ENCODE measurements around the gene RXFP3.
A peak's percentile ranks its signal among the peaks of the same experiment; 100 is the strongest.
"Not testable (repeated sequence)": the region's sequence is repeated elsewhere in the genome, so short reads cannot be mapped to it uniquely, and the experiment has no call there.

RXFP3 gene

GRCh38 chr5:33937017-33937706, 976 bp downstream of the RXFP3 start:
- DNase-seq, result no peak

GRCh38 chr5:33937707-33938506, 1.7 kb downstream of the RXFP3 start:
- DNase-seq, result no peak

- DNase-seq, result no peak
Measured at GRCh38 chr5:33938507-33938796, 2.3 kb downstream of the RXFP3 start.

- no peak for DNase-seq
Measured at GRCh38 chr5:33938881-33939280, 2.7 kb downstream of the RXFP3 start.

GRCh38 chr5:33939556-33940262, 3.5 kb downstream of the RXFP3 start:
- DNase-seq, result no peak

GRCh38 chr5:33941090-33941489, 4.9 kb downstream of the RXFP3 start:
- DNase-seq, result no peak

GRCh38 chr5:33944543-33945132, 8.5 kb downstream of the RXFP3 start:
- no peak for DNase-seq

GRCh38 chr5:33952175-33952574, 16.0 kb downstream of the RXFP3 start:
- DNase-seq, result not testable (repeated sequence)

- DNase-seq, result no peak
Measured at GRCh38 chr5:33957577-33958150, 21.5 kb downstream of the RXFP3 start.

GRCh38 chr5:33958176-33958575, 22.0 kb downstream of the RXFP3 start:
- DNase-seq, result no peak

- no peak for DNase-seq
Measured at GRCh38 chr5:33964132-33964700, 28.0 kb downstream of the RXFP3 start.

GRCh38 chr5:33966805-33967204, 30.6 kb downstream of the RXFP3 start:
- no peak for DNase-seq

- peak; percentile 94 for DNase-seq
Measured at GRCh38 chr5:33968211-33969005, 32.2 kb downstream of the RXFP3 start.

- DNase-seq, result peak; percentile 42
Measured at GRCh38 chr5:33969572-33970452, 33.6 kb downstream of the RXFP3 start.

GRCh38 chr5:33973271-33973670, 37.1 kb downstream of the RXFP3 start:
- DNase-seq, result no peak

- no peak for DNase-seq
Measured at GRCh38 chr5:33975852-33976251, 39.7 kb downstream of the RXFP3 start.

- DNase-seq, result no peak
Measured at GRCh38 chr5:33976307-33976706, 40.1 kb downstream of the RXFP3 start.

- DNase-seq, result no peak
Measured at GRCh38 chr5:33978306-33978705, 42.1 kb downstream of the RXFP3 start.

- no peak for DNase-seq
Measured at GRCh38 chr5:33980030-33980429, 43.8 kb downstream of the RXFP3 start.

GRCh38 chr5:33981408-33982162, 45.4 kb downstream of the RXFP3 start:
- no peak for DNase-seq

Data from NCI-H446 treated with DMSO at 0.1 percent for 48 hours (cell line).